ENCODE data around the gene AIG1.

AIG1 gene

DNA sequence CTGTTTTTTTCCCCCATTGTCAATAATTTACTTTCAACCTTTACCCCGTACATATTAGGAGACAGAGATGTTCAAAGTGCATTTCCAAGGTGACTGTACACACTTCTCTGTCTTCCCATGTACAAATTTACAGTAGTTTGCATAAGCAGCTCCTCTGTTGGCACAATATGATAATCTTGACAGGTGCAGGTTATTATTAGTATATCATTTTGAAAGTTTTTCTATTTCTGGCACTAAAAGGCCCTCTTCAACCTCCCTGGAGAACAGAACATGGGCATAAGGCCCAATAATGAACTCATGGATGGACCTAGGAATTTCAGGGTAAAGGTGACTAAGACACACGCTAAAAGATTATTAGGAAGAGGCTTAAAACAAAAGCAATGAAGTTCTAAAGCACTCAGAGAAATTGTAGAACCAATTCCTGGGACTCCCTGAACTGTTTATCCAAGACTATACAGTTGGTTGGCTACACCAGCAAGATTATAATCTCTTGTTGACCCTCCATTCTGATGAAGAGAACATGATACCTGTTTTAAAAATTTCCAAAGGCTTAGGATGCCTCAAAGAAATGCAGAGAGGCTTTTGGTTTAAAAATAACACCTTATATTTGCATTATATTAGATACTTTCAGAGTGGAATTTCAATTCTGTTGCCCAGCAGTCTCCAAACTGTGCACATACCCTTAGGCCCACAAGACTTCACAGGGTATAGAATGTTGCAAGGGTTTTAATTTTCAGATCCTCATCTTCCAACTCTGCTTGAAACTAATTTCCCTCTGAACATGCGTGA is 1.1 kb downstream of the AIG1 start:
- H3K4me3 ChIP-seq (replicated peaks; ENCODE audit: low read depth, low read length) = peak overlapping the region; percentile 65
- TF ChIP-seq CTCF (IDR thresholded peaks at IDR 0.05; ENCODE audit: low read depth, low read length, missing control alignments) = no peak
- no peak for DNase-seq (ENCODE audit: extremely low read depth, low read depth)

GRCh38 chr6:143062551-143062950 is 1.9 kb downstream of the AIG1 start:
- H3K4me3 ChIP-seq (replicated peaks; ENCODE audit: low read depth, low read length) = no peak overlapping the region
- DNase-seq (ENCODE audit: extremely low read depth, low read depth) = no peak
- no peak for TF ChIP-seq CTCF (IDR thresholded peaks at IDR 0.05; ENCODE audit: low read depth, low read length, missing control alignments)

DNA sequence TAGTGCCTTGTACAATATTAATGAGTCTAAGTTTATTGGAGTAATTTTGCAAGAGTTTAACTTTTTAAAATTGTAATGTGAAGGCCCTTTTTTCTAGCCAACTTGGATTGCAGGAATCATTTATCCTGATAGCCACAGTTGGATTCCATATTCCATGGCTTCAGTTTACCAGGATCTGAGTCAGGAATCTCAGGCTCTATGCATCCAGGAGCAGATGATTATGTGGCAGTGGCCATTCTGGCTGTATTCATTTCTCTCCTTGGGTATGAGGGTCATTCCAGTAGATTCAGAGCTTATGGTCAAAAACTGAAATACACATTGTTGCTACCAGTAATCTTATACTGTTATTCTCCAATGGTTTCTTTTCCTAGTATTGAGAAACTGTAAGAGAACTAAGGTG is 2.9 kb downstream of the AIG1 start:
- no peak for TF ChIP-seq CTCF (IDR thresholded peaks at IDR 0.05; ENCODE audit: low read depth, low read length, missing control alignments)
- no peak for DNase-seq (ENCODE audit: extremely low read depth, low read depth)
- H3K4me3 ChIP-seq (replicated peaks; ENCODE audit: low read depth, low read length) = no peak overlapping the region

- TF ChIP-seq CTCF (IDR thresholded peaks at IDR 0.05; ENCODE audit: low read depth, low read length, missing control alignments) = no peak
- no peak overlapping the region for H3K4me3 ChIP-seq (replicated peaks; ENCODE audit: low read depth, low read length)
- no peak for DNase-seq (ENCODE audit: extremely low read depth, low read depth)
Measured at GRCh38 chr6:143064271-143064670, 3.6 kb downstream of the AIG1 start.

DNA sequence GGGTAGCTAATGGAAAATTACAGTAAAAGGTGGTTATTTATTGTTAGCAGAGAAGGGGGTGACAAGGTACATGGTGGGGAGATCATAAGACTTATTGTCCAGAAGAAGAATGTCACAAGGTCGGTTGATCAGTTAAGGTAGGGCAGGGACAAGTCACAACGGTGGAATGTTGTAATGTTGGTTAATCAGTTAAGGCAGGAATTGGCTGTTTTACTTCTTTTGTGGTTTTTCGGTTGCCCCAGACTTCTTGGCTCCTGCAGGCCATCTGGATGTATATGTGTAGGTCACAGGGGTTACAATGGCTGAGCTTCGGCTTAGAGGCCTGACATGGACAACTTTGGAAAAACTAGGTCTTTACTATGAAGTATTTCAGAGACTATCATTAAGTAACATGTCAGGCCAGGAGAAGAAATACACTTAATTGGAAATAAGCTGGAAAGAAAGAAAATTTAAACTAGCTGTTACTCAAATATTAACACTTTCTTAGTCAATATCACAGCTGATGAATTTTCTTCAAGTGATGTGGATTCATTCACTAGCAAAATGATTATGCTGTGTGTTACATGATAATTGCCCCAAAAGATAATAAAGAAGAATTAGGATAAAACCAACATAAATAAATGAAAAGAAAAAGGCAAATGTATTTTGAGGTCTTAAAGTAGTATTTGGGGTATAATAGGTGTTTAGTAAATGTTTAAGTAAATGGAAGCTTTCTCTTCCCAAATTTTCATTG is 4.4 kb downstream of the AIG1 start:
- H3K4me3 ChIP-seq (replicated peaks; ENCODE audit: low read depth, low read length) = no peak overlapping the region
- peak; percentile 5 for DNase-seq (ENCODE audit: extremely low read depth, low read depth)
- TF ChIP-seq CTCF (IDR thresholded peaks at IDR 0.05; ENCODE audit: low read depth, low read length, missing control alignments) = no peak

GRCh38 chr6:143068001-143068400 is 7.3 kb downstream of the AIG1 start:
- TF ChIP-seq CTCF (IDR thresholded peaks at IDR 0.05; ENCODE audit: low read depth, low read length, missing control alignments) = no peak
- DNase-seq (ENCODE audit: extremely low read depth, low read depth) = no peak
- H3K4me3 ChIP-seq (replicated peaks; ENCODE audit: low read depth, low read length) = no peak overlapping the region

Data from HFF-Myc (cell line).